Left lung (tissue), 10 donors: ENCODE data around the gene TNIP1. TPM values are rescaled to one million over a fixed set of nuclear protein-coding genes. Genes with fewer than 3 reads are reported as not detected.

Experiments used
- ATAC-seq: fragments of 200-7000 bp; cut with Tn5 transposase; one replicate; pipeline ENCODE4 v1.9.1; 2020; ENCODE audit warnings: moderate library complexity
- DNase-seq, 4 donors: peaks; one replicate each; pipeline ENCODE4 v3.0.0-alpha.2; 2013 to 2020
- H3K27ac ChIP-seq, 2 donors: fragments of 200-600 bp; sonication (generic) in 1 of 2; one replicate each; pipeline versions ENCODE4 v1.5.0 to v1.8.0; 2020 to 2021
- H3K27me3 ChIP-seq, 2 donors: fragments of 200-600 bp; sonication (generic) in 1 of 2; one replicate each; pipeline versions ENCODE4 v1.5.0 to v1.8.0; 2020 to 2021
- H3K36me3 ChIP-seq, 2 donors: fragments of 200-600 bp; sonication (generic) in 1 of 2; one replicate each; pipeline versions ENCODE4 v1.5.0 to v1.8.0; 2020 to 2021
- H3K4me1 ChIP-seq, 2 donors: fragments of 200-600 bp; one replicate each; pipeline ENCODE4 v1.8.0; 2021
- H3K4me3 ChIP-seq, 2 donors: fragments of 200-600 bp; sonication (generic) in 1 of 2; one replicate each; pipeline versions ENCODE4 v1.5.0 to v1.8.0; 2020 to 2021; ENCODE audit warnings: mild to moderate bottlenecking in 1 of 2
- H3K9me3 ChIP-seq, 2 donors: fragments of 200-600 bp; sonication (generic) in 1 of 2; one replicate each; pipeline versions ENCODE4 v1.5.0 to v1.8.0; 2020 to 2021
- intact Hi-C, 2 donors: fragments of 100-400 bp; cut with DNase I; formaldehyde crosslinking; loops; one replicate each; pipeline versions ENCODE4 v1.11.2 to v1.14.2; 2022
- polyA plus RNA-seq, 6 donors: library from polyadenylated mRNA; unstranded; fragments of 120-200 nt; gene quantifications; one replicate each; pipeline ENCODE4 v1.2.1, GENCODE V29; 2013; ENCODE audit not compliant: insufficient read length in 6 of 6
- total RNA-seq, 2 donors: library from RNA; stranded (reverse); fragmentation: NEBNext Ultra II Directional; extraction: Animal tissue kit (Norgen Biotek cat#: 25700); gene quantifications; one replicate each; pipeline ENCODE4 v1.2.1, GENCODE V29; 2021
- TF ChIP-seq, protein P1 (sequence below), 2 donors: fragments of 200-600 bp; sonication (generic) in 1 of 2; IDR thresholded peaks; one replicate each; pipeline versions ENCODE4 v1.5.0 to v1.8.0; 2021; ENCODE audit warnings: antibody characterized with exemption in 2 of 2
- donor health status: DM: no; HTN: yes; CAD: no.
- donor health status: DM: no; HTN: no; CAD: no.

The TNIP1 gene
- total and polyA plus RNA-seq, 8 donors, result 82.3 to 133 (median 84.2) TPM

DNA sequence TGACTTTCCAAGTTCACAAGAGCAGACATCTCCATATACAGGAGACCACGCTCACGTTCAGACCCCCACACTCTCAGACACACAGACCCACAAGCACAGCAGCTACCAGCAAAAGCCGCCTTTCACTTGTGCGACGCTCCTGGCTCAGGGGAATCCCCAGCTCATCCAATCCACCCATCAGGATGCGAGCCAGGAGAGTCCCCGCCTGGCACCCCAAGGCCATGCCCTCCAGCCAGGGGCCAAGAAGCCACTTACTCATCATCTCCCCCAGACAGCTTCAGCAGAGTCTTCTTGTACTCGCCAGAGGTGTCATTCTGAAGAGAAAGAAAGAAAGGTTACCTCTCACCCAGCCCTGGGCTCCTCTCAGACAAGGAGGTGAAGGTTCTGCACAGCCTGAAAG lies 47.1 kb upstream of the TNIP1 start:
- ATAC-seq, result no peak
- DNase-seq, result no peak
- Histone ChIP-seq H3K4me1 (peaks cover 0 to 48% of the 10 kb centered on the region in 2 donors), H3K36me3 (peaks cover 0 to 83% of the 10 kb centered on the region in 2 donors), H3K27me3 (no peaks in the 10 kb centered on the region), H3K9me3 (no peaks in the 10 kb centered on the region), H3K27ac (no peak overlapping the region), H3K4me3 (no peak overlapping the region)
- TF ChIP-seq, protein P1, sequence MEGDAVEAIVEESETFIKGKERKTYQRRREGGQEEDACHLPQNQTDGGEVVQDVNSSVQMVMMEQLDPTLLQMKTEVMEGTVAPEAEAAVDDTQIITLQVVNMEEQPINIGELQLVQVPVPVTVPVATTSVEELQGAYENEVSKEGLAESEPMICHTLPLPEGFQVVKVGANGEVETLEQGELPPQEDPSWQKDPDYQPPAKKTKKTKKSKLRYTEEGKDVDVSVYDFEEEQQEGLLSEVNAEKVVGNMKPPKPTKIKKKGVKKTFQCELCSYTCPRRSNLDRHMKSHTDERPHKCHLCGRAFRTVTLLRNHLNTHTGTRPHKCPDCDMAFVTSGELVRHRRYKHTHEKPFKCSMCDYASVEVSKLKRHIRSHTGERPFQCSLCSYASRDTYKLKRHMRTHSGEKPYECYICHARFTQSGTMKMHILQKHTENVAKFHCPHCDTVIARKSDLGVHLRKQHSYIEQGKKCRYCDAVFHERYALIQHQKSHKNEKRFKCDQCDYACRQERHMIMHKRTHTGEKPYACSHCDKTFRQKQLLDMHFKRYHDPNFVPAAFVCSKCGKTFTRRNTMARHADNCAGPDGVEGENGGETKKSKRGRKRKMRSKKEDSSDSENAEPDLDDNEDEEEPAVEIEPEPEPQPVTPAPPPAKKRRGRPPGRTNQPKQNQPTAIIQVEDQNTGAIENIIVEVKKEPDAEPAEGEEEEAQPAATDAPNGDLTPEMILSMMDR (IDR thresholded peaks at IDR 0.05), result no peak
- intact Hi-C loops, result loop anchor here in 1 of 2 donors (5.0 kb wide), 1 partner anchor 34 kb away; no protein-coding TSS in a partner anchor

DNA sequence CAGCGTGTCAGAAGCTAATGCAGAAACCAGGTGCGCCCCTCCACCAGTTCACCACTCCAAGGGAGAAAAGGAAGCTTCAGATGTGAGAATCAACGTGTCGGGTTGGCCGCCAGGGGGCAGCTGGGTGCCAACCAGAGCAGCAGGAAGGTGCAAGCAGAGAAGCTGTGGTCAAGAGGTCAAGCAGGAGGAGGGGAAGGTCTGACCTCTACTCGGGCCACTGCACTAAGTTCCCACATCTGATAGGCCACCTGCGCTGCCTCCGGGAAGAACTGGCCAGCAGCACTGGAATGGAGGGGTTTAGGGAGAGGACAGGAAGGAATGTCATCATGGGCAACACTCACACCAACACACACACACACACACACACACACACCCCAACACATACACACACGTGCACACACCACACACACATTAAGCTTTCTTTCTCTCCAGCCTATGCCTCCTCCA lies 45.4 kb upstream of the TNIP1 start:
- TF ChIP-seq, protein P1 (IDR thresholded peaks at IDR 0.05), result peak; percentile 60 to 86
- H3K27ac ChIP-seq, result peak overlapping the region in 1 of 2 donors; percentile 74
- DNase-seq (peak in 3 of 4 donors; percentile 61 to 95 (median 79)), ATAC-seq (peak; percentile 79)
- H3K36me3 ChIP-seq, result peaks cover 0 to 85% of the 10 kb centered on the region in 2 donors
- H3K27me3 ChIP-seq, result no peaks in the 10 kb centered on the region
- H3K4me3 ChIP-seq, result no peak overlapping the region
- H3K4me1 ChIP-seq, result peaks cover 0 to 34% of the 10 kb centered on the region in 2 donors
- intact Hi-C loops, result loop anchor here in 1 of 2 donors (5.0 kb wide), 1 partner anchor 36 kb away; no protein-coding TSS in a partner anchor
- no peaks in the 10 kb centered on the region for H3K9me3 ChIP-seq

DNA sequence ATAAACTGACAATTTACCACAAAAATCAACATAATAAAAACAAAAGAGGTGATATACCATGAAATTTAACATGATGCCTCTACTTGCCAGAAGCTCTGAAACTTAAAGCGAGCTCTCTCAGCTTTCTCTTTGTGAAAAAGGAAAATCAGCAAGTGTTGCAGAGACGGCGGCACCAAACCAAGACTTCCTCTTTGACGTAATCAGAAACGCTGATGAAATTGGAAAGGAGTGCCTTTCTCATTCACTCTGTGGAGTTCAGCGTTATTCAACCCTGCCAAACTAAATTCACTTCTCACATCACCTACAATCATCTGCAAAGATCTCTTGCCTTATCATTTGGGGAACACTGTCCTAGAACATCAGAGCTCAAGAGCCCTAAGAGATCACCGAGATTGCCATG lies 44.6 kb upstream of the TNIP1 start:
- TF ChIP-seq, protein P1 (IDR thresholded peaks at IDR 0.05), result no peak
- ATAC-seq, result peak; percentile 31
- H3K4me3 ChIP-seq, result no peak overlapping the region
- H3K4me1 ChIP-seq, result peaks cover 0 to 29% of the 10 kb centered on the region in 2 donors
- no peaks in the 10 kb centered on the region for H3K27me3 ChIP-seq
- H3K27ac ChIP-seq, result peak overlapping the region in 1 of 2 donors; percentile 74
- intact Hi-C loops, result loop anchor here in 1 of 2 donors (5.0 kb wide), 1 partner anchor 37 kb away; no protein-coding TSS in a partner anchor
- DNase-seq, result no peak
- H3K36me3 ChIP-seq, result peaks cover 0 to 85% of the 10 kb centered on the region in 2 donors
- no peaks in the 10 kb centered on the region for H3K9me3 ChIP-seq

DNA sequence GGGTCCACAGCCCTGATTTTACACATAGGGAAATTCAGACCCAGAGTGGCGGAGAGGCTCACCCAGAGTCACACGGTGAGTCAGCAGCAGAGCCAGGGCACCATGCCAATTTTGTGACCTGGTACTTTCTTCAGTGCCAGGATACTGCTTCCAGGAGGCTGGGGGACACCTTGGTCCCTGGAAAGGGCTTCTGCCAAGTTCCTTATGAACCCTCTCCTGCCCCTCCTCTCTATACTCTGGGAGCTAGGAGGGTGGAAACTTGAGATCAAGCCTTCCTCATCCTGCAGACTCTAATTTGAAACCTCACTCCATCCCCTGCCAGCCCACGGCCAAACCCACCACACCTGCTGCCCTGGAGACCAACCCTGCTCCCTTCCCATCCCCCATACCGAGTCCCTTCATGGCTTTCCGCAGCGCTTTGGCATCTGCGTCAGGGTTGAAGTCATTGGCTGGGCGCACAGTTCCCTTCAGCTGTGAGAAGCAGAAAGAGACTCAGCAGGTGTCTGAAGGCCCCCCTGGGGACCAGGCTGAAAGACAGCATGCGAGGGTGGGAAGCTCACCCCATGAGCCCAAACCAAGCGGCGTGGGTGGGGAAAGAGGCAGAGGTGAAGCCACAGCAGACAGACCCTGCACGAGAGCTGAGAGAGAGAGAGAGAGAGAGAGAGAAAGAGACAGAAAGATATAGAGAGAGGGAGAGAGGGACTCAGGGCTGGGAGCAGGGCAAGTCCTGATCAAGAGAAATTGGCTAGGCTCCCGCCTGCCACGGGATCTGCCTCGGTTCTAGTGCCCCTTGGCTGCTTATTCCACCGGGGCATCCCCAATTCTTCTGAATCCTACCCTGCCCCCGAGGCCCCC lies 43.3 kb upstream of the TNIP1 start:
- no peak overlapping the region for H3K4me3 ChIP-seq
- peaks cover 0 to 85% of the 10 kb centered on the region in 2 donors for H3K36me3 ChIP-seq
- DNase-seq (no peak), ATAC-seq (no peak)
- H3K27me3 ChIP-seq, result no peaks in the 10 kb centered on the region
- H3K9me3 ChIP-seq, result no peaks in the 10 kb centered on the region
- TF ChIP-seq, protein P1 (IDR thresholded peaks at IDR 0.05), result no peak
- intact Hi-C loops, result no loop called here
- H3K4me1 ChIP-seq, result peaks cover 0 to 29% of the 10 kb centered on the region in 2 donors
- H3K27ac ChIP-seq, result no peak overlapping the region

DNA sequence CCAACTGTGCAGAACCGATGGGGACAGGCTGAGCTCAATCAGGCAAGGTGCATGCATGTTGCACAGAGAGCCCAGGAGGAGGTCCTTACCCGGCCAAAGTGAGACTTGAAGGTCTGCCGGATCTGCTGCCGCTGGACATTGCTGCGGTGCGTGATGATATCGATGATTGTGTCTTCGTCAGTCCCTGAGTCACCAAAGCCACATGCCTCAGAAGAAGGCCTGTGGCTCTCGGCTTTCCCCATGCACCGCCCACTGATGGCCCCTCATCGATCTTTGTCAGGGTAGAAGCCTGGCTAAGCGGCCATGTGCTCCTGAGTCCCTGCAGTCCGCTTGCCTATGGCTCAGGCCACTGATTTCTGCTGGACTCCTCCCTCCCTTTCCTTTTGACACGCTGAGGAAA lies 42.0 kb upstream of the TNIP1 start:
- Histone ChIP-seq H3K4me3 (no peak overlapping the region), H3K36me3 (peaks cover 0 to 85% of the 10 kb centered on the region in 2 donors), H3K9me3 (no peaks in the 10 kb centered on the region), H3K27me3 (no peaks in the 10 kb centered on the region), H3K4me1 (peaks cover 0 to 29% of the 10 kb centered on the region in 2 donors), H3K27ac (no peak overlapping the region)
- ATAC-seq, result no peak
- TF ChIP-seq, protein P1 (IDR thresholded peaks at IDR 0.05), result no peak
- DNase-seq, result no peak
- intact Hi-C loops, result no loop called here
